DND-41 (cell line): ENCODE measurements around the gene MR1.
"Not testable (repeated sequence)": the region's sequence is repeated elsewhere in the genome, so short reads cannot be mapped to it uniquely, and the experiment has no call there.

Experiments used
- ATAC-seq: fragments of 200-7000 bp; cut with Tn5 transposase; 3 replicates; pipeline ENCODE4 v1.9.1; 2021; ENCODE audit warnings: low read depth; ENCODE audit not compliant: insufficient read depth
- DNase-seq: peaks from one replicate; pipeline ENCODE4 v3.0.0-alpha.2; 2020
- H2AFZ ChIP-seq: 2 replicates; pipeline ENCODE4 v1.6.0; 2012; ENCODE audit warnings: low read depth, low read length
- H3K27ac ChIP-seq: 2 replicates; pipeline ENCODE4 v1.5.1; 2012; ENCODE audit warnings: low read length, inconsistent platforms
- H3K27me3 ChIP-seq: fragments of 200-600 bp; sonication (generic); 2 replicates; pipeline ENCODE4 v1.6.0; 2012; ENCODE audit warnings: low read length, mild to moderate bottlenecking, inconsistent platforms; ENCODE audit not compliant: insufficient read depth, poor library complexity
- H3K36me3 ChIP-seq: 2 replicates; pipeline ENCODE4 v1.5.1; 2012; ENCODE audit warnings: low read length, inconsistent platforms; ENCODE audit not compliant: insufficient read depth
- H3K4me1 ChIP-seq: 2 replicates; pipeline ENCODE4 v1.5.1; 2012; ENCODE audit warnings: mild to moderate bottlenecking, low read length; ENCODE audit not compliant: insufficient read depth
- H3K4me2 ChIP-seq: 2 replicates; pipeline ENCODE4 v1.6.0; 2012; ENCODE audit warnings: mild to moderate bottlenecking, moderate library complexity, low read length, inconsistent platforms; ENCODE audit not compliant: insufficient read depth
- H3K4me3 ChIP-seq, 2 experiments: fragments of 200-600 bp in 1 of 2; shearing (Covaris generic) in 1 of 2; 2 replicates each; pipeline ENCODE4 v1.5.1; 2012 to 2016; ENCODE audit warnings: inconsistent platforms in 2 of 2, low read length in 2 of 2, mild to moderate bottlenecking in 2 of 2, low read depth in 1 of 2, moderate library complexity in 1 of 2
- H3K79me2 ChIP-seq: 2 replicates; pipeline ENCODE4 v1.6.0; 2012; ENCODE audit warnings: low read length, inconsistent platforms; ENCODE audit not compliant: insufficient read depth
- H3K9ac ChIP-seq: 2 replicates; pipeline ENCODE4 v1.6.0; 2012; ENCODE audit warnings: low read depth, mild to moderate bottlenecking, inconsistent platforms, low read length, moderate library complexity
- H3K9me3 ChIP-seq: 2 replicates; pipeline ENCODE4 v1.5.1; 2012; ENCODE audit warnings: low read length, moderate library complexity, mild to moderate bottlenecking, inconsistent platforms; ENCODE audit not compliant: insufficient read depth, severe bottlenecking
- H4K20me1 ChIP-seq: 2 replicates; pipeline ENCODE4 v1.6.0; 2012; ENCODE audit warnings: low read length; ENCODE audit not compliant: insufficient read depth
- CTCF ChIP-seq: IDR thresholded peaks from 2 replicates; pipeline ENCODE4 v1.5.1; 2012; ENCODE audit warnings: borderline replicate concordance, low read length, moderate library complexity, mild to moderate bottlenecking; ENCODE audit not compliant: poor library complexity, severe bottlenecking; ENCODE audit errors: extremely low read depth
- EZH2 ChIP-seq: IDR thresholded peaks from 3 replicates; pipeline ENCODE4 v1.6.1; 2012; ENCODE audit warnings: borderline replicate concordance, low read depth, mild to moderate bottlenecking, moderate library complexity, low read length, inconsistent platforms; ENCODE audit not compliant: severe bottlenecking

The MR1 gene

GRCh38 chr1:181043025-181043888, 9.5 kb downstream of the MR1 start:
- Histone ChIP-seq H3K4me3 (no peak overlapping the region), H3K79me2 (peaks cover 27% of the 10 kb centered on the region), H4K20me1 (0 out of 2 replicates have a peak, but pooled peaks cover 3% of the 10 kb centered on the region), H3K9ac (no peak overlapping the region), H3K4me2 (no peak overlapping the region), H3K27ac (no peak overlapping the region; the same call in 1 of the 2 replicates), H3K27me3 (no peaks in the 10 kb centered on the region), H3K9me3 (no peaks in the 10 kb centered on the region), H3K4me1 (peaks cover 24% of the 10 kb centered on the region), H2AFZ (no peak overlapping the region), H3K36me3 (peaks cover 12% of the 10 kb centered on the region; the same call in 1 of the 2 replicates)
- ATAC-seq = no peak; the same call in 2 of the 3 replicates
- no peak for DNase-seq
- TF ChIP-seq CTCF = no peak
- no peak for TF ChIP-seq EZH2

GRCh38 chr1:181044449-181044966, 10.7 kb downstream of the MR1 start:
- H3K9me3 ChIP-seq = no peaks in the 10 kb centered on the region
- no peaks in the 10 kb centered on the region for H3K27me3 ChIP-seq
- no peak overlapping the region for H3K4me2 ChIP-seq
- TF ChIP-seq EZH2 = no peak
- TF ChIP-seq CTCF = no peak
- H3K79me2 ChIP-seq = peaks cover 18% of the 10 kb centered on the region
- peak; percentile 96 for ATAC-seq
- 0 out of 2 replicates have a peak, but pooled peaks cover 3% of the 10 kb centered on the region for H4K20me1 ChIP-seq
- peak overlapping the region; percentile 38 for H3K27ac ChIP-seq
- H3K4me3 ChIP-seq = no peak overlapping the region
- peaks cover 4% of the 10 kb centered on the region; the same call in 1 of the 2 replicates for H3K36me3 ChIP-seq
- peak; percentile 68 for DNase-seq
- peaks cover 21% of the 10 kb centered on the region for H3K4me1 ChIP-seq
- no peak overlapping the region for H3K9ac ChIP-seq
- no peak overlapping the region for H2AFZ ChIP-seq

GRCh38 chr1:181045946-181046345, 12.2 kb downstream of the MR1 start:
- H3K9ac ChIP-seq, H3K79me2 ChIP-seq, H3K27ac ChIP-seq, H2AFZ ChIP-seq, H3K4me3 ChIP-seq, H3K27me3 ChIP-seq, H3K9me3 ChIP-seq, H3K4me2 ChIP-seq, H4K20me1 ChIP-seq, H3K36me3 ChIP-seq, ATAC-seq, DNase-seq: not testable (repeated sequence)
- H3K4me1 ChIP-seq = peaks cover 21% of the 10 kb centered on the region

- H3K79me2 ChIP-seq = no peaks in the 10 kb centered on the region; the same call in 1 of the 2 replicates
- peaks cover 13% of the 10 kb centered on the region for H3K36me3 ChIP-seq
- peaks cover 4% of the 10 kb centered on the region for H3K4me1 ChIP-seq
- H3K9me3 ChIP-seq = no peaks in the 10 kb centered on the region
- H3K4me3 ChIP-seq = no peak overlapping the region
- no peak overlapping the region for H3K27ac ChIP-seq
- ATAC-seq = no peak
- TF ChIP-seq EZH2 = no peak
- TF ChIP-seq CTCF = no peak
- DNase-seq = no peak
- H2AFZ ChIP-seq = no peak overlapping the region
- no peak overlapping the region for H3K9ac ChIP-seq
- H4K20me1 ChIP-seq = no peaks in the 10 kb centered on the region
- H3K4me2 ChIP-seq = no peak overlapping the region
- no peaks in the 10 kb centered on the region for H3K27me3 ChIP-seq
Observed at GRCh38 chr1:181049378-181049777, 15.6 kb downstream of the MR1 start.
